ENCODE measurements around the gene ARSI. TPM values are rescaled to one million over a fixed set of nuclear protein-coding genes. Genes with fewer than 3 reads are reported as not detected.
A peak's percentile ranks its signal among the peaks of the same experiment; 100 is the strongest.

ARSI gene
- total RNA-seq, 2 donors from 2014 or later = 2.4 to 2.7 TPM

DNA sequence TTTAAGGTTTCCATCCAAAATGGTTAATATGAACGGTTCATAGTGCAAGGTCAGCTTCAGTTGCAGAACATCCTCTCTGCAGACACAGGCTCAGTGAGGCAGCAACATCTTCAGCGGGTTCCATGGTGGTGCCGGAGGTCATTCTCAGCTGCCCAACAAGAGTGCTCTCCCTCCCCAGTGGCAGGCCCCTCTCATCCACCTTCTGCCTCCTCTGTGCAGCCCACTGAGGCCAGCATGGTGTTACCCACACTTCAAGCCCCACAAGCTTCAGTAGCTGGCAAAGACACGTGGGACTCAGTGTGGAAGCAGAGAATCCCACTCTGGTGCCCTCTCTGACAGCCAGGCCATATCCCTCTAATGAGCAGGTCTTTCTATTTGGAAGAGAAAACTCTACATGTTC lies 4.1 kb upstream of the ARSI start:
- H3K4me3 Mint-ChIP-seq = no peak overlapping the region
- peaks cover 5% of the 10 kb centered on the region for H3K4me1 ChIP-seq (ENCODE audit: control insufficient read depth, insufficient read depth, low read length)
- H3K4me3 ChIP-seq (ENCODE audit: low read length) = no peak overlapping the region
- no peaks in the 10 kb centered on the region for H3K9me3 Mint-ChIP-seq
- no peaks in the 10 kb centered on the region for H3K36me3 Mint-ChIP-seq (ENCODE audit: low read depth)
- no peak overlapping the region for H3K9ac ChIP-seq (ENCODE audit: extremely low read depth, low read length, poor library complexity, severe bottlenecking)
- H3K27ac Mint-ChIP-seq = no peak overlapping the region
- H3K36me3 ChIP-seq (ENCODE audit: control insufficient read depth, insufficient read depth, low read length) = no peaks in the 10 kb centered on the region
- 92 to 95% methylated on average over 4 of the region's 4 CpGs for WGBS, 2 experiments (ENCODE audit: insufficient coverage in 1 of 2, insufficient read length in 1 of 2)
- H3K27ac ChIP-seq (ENCODE audit: low read depth, low read length) = no peak overlapping the region
- DNase-seq = no peak
- H3K27me3 ChIP-seq (ENCODE audit: control insufficient read depth, insufficient read depth, low read length, poor library complexity, severe bottlenecking) = peaks cover 27% of the 10 kb centered on the region
- H3K4me1 Mint-ChIP-seq = peaks cover 10% of the 10 kb centered on the region
- TF ChIP-seq, protein P1, sequence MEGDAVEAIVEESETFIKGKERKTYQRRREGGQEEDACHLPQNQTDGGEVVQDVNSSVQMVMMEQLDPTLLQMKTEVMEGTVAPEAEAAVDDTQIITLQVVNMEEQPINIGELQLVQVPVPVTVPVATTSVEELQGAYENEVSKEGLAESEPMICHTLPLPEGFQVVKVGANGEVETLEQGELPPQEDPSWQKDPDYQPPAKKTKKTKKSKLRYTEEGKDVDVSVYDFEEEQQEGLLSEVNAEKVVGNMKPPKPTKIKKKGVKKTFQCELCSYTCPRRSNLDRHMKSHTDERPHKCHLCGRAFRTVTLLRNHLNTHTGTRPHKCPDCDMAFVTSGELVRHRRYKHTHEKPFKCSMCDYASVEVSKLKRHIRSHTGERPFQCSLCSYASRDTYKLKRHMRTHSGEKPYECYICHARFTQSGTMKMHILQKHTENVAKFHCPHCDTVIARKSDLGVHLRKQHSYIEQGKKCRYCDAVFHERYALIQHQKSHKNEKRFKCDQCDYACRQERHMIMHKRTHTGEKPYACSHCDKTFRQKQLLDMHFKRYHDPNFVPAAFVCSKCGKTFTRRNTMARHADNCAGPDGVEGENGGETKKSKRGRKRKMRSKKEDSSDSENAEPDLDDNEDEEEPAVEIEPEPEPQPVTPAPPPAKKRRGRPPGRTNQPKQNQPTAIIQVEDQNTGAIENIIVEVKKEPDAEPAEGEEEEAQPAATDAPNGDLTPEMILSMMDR (conservative IDR thresholded peaks at IDR 0.05) = no peak
- no peaks in the 10 kb centered on the region for H3K9me3 ChIP-seq (ENCODE audit: control insufficient read depth, low read length)
- peaks cover 35% of the 10 kb centered on the region for H3K27me3 Mint-ChIP-seq (ENCODE audit: insufficient read depth)

DNA sequence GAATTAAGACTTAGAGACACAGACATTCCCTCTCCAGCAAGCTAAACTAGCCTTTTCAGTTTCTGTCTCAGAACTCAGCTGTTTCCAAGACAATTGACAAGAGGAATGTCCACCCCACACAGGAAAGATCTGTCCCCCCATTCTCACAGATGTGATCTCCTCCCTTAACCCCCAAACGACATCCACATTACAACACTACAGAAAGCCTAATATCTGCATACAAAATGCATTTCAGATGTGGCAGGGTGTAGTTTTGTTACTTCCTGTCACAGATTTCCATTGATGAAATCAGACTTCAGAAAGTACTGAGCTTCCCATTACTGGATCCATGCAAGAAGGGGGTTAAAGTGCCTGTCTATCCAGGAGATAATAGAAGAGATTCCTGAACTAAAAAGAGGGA lies 2.9 kb upstream of the ARSI start:
- no peaks in the 10 kb centered on the region for H3K9me3 ChIP-seq (ENCODE audit: control insufficient read depth, low read length)
- Mint-ChIP-seq H3K4me1 (peaks cover 18% of the 10 kb centered on the region), H3K9me3 (no peaks in the 10 kb centered on the region), H3K27me3 (ENCODE audit: insufficient read depth) (peaks cover 47% of the 10 kb centered on the region), H3K4me3 (no peak overlapping the region), H3K27ac (no peak overlapping the region), H3K36me3 (ENCODE audit: low read depth) (no peaks in the 10 kb centered on the region)
- no peak overlapping the region for H3K4me3 ChIP-seq (ENCODE audit: low read length)
- no peak for DNase-seq
- WGBS, 2 experiments (ENCODE audit: insufficient coverage in 1 of 2, insufficient read length in 1 of 2) = 44 to 64% methylated on average over 1 of the region's 1 CpG
- H3K36me3 ChIP-seq (ENCODE audit: control insufficient read depth, insufficient read depth, low read length) = no peaks in the 10 kb centered on the region
- TF ChIP-seq, protein P1 (conservative IDR thresholded peaks at IDR 0.05) = no peak
- peak overlapping the region; percentile 58 for H3K27ac ChIP-seq (ENCODE audit: low read depth, low read length)
- H3K4me1 ChIP-seq (ENCODE audit: control insufficient read depth, insufficient read depth, low read length) = peaks cover 11% of the 10 kb centered on the region
- peaks cover 33% of the 10 kb centered on the region for H3K27me3 ChIP-seq (ENCODE audit: control insufficient read depth, insufficient read depth, low read length, poor library complexity, severe bottlenecking)
- H3K9ac ChIP-seq (ENCODE audit: extremely low read depth, low read length, poor library complexity, severe bottlenecking) = no peak overlapping the region

DNA sequence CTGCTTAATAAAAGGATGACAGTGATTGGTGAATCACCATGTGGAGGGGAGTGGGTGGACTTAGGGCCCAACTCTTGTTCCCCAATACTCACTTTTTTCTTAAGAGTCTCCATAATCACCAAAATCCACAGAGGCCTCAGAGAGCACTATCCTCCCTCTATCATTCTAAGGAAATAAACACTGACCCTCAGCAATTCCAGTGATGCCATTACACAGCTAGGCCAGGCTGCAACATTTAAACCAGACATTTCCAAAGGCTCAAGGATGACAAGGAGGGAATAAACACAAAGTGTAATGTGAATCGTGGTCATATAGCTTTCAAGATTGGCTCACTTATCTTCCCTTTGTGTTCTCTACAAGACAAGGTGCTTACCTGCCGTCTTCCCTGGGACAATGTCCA lies 2.4 kb upstream of the ARSI start:
- no peak for DNase-seq
- H3K4me3 ChIP-seq (ENCODE audit: low read length) = no peak overlapping the region
- peaks cover 49% of the 10 kb centered on the region for H3K27me3 Mint-ChIP-seq (ENCODE audit: insufficient read depth)
- no peaks in the 10 kb centered on the region for H3K36me3 ChIP-seq (ENCODE audit: control insufficient read depth, insufficient read depth, low read length)
- no peaks in the 10 kb centered on the region for H3K36me3 Mint-ChIP-seq (ENCODE audit: low read depth)
- peaks cover 11% of the 10 kb centered on the region for H3K4me1 ChIP-seq (ENCODE audit: control insufficient read depth, insufficient read depth, low read length)
- WGBS, 2 experiments (ENCODE audit: insufficient coverage in 1 of 2, insufficient read length in 1 of 2) = 88 to 93% methylated on average over 2 of the region's 2 CpGs
- no peaks in the 10 kb centered on the region for H3K9me3 Mint-ChIP-seq
- H3K4me1 Mint-ChIP-seq = peaks cover 23% of the 10 kb centered on the region
- no peak overlapping the region for H3K9ac ChIP-seq (ENCODE audit: extremely low read depth, low read length, poor library complexity, severe bottlenecking)
- TF ChIP-seq, protein P1 (conservative IDR thresholded peaks at IDR 0.05) = no peak
- H3K27me3 ChIP-seq (ENCODE audit: control insufficient read depth, insufficient read depth, low read length, poor library complexity, severe bottlenecking) = peaks cover 33% of the 10 kb centered on the region
- no peaks in the 10 kb centered on the region for H3K9me3 ChIP-seq (ENCODE audit: control insufficient read depth, low read length)
- H3K27ac ChIP-seq (ENCODE audit: low read depth, low read length) = no peak overlapping the region
- no peak overlapping the region for H3K4me3 Mint-ChIP-seq
- H3K27ac Mint-ChIP-seq = no peak overlapping the region

All from endodermal cell (in vitro differentiated cells).